ENCODE data around the gene CST9.
A peak's percentile ranks its signal among the peaks of the same experiment; 100 is the strongest.

DNA sequence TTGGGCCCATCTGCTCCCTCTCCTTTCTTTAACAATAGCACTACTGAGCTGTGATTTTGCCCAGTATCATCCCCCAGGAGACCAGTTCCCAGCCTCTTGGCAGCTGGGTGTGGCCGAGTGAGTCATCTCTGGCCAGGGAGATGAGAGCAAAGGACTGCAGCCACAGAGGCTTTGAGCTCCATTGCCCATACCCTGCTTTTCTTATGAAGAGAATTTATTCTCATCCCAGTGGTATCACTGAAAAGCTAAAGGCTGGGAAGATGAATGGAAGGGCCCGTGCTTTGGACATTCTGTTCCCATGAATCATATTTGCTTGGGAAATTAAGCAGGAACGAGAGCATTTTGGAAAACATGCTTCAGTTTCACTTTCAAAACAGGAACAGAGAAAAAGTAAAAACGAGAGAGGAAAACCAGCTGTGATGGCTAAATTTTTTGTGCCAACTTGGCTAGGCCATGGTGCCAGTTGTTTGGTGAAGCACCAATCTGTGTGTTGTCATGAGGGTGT is 17.2 kb upstream of the CST9 start:
- TF ChIP-seq POLR2AphosphoS5 (IDR thresholded peaks at IDR 0.05) (peak; percentile 56 to 99 (median 81)), POLR2A (IDR thresholded peaks at IDR 0.05) (no peak)
